Measurements from ENCODE around the gene EPHA6.
"Not testable (repeated sequence)": the region's sequence is repeated elsewhere in the genome, so short reads cannot be mapped to it uniquely, and the experiment has no call there.

EPHA6 gene

GRCh38 chr3:97613139-97613538 is 798.7 kb downstream of the EPHA6 start:
- in situ Hi-C loops (cut with HindIII; ENCODE audit: low sequenced_read_pairs): no loop called here
- TF ChIP-seq CTCF (IDR thresholded peaks at IDR 0.05; ENCODE audit: low read depth, low read length): no peak
- no peak overlapping the region for H3K4me3 ChIP-seq (ENCODE audit: low read depth, low read length)
- no peak for DNase-seq (ENCODE audit: low read depth, low spot score)

- H3K4me3 ChIP-seq (ENCODE audit: low read depth, low read length); in situ Hi-C loops (cut with HindIII; ENCODE audit: low sequenced_read_pairs): not testable (repeated sequence)
Observed at GRCh38 chr3:97620514-97620913, 806.1 kb downstream of the EPHA6 start.

GRCh38 chr3:97636465-97636864 is 822.1 kb downstream of the EPHA6 start:
- no peak overlapping the region for H3K4me3 ChIP-seq (ENCODE audit: low read depth, low read length)
- in situ Hi-C loops (cut with HindIII; ENCODE audit: low sequenced_read_pairs): no loop called here
- TF ChIP-seq CTCF (IDR thresholded peaks at IDR 0.05; ENCODE audit: low read depth, low read length): no peak
- DNase-seq (ENCODE audit: low read depth, low spot score): no peak

More at GRCh38 chr3:97620514-97620913, 806.1 kb downstream of the EPHA6 start:
- not testable (repeated sequence) for DNase-seq (ENCODE audit: low read depth, low spot score)

- DNase-seq (ENCODE audit: low read depth, low spot score): no peak
- H3K4me3 ChIP-seq (ENCODE audit: low read depth, low read length): no peak overlapping the region
- in situ Hi-C loops (cut with HindIII; ENCODE audit: low sequenced_read_pairs): no loop called here
- no peak for TF ChIP-seq CTCF (IDR thresholded peaks at IDR 0.05; ENCODE audit: low read depth, low read length)
Observed at GRCh38 chr3:97646932-97647331, 832.5 kb downstream of the EPHA6 start.

GRCh38 chr3:97647441-97647982 is 833.1 kb downstream of the EPHA6 start:
- no peak for TF ChIP-seq CTCF (IDR thresholded peaks at IDR 0.05; ENCODE audit: low read depth, low read length)
- no peak for DNase-seq (ENCODE audit: low read depth, low spot score)
- in situ Hi-C loops (cut with HindIII; ENCODE audit: low sequenced_read_pairs): no loop called here
- no peak overlapping the region for H3K4me3 ChIP-seq (ENCODE audit: low read depth, low read length)

GRCh38 chr3:97655971-97656370 is 841.6 kb downstream of the EPHA6 start:
- in situ Hi-C loops (cut with HindIII; ENCODE audit: low sequenced_read_pairs): no loop called here
- TF ChIP-seq CTCF (IDR thresholded peaks at IDR 0.05; ENCODE audit: low read depth, low read length): no peak
- no peak overlapping the region for H3K4me3 ChIP-seq (ENCODE audit: low read depth, low read length)
- DNase-seq (ENCODE audit: low read depth, low spot score): no peak

GRCh38 chr3:97656638-97657037 is 842.2 kb downstream of the EPHA6 start:
- in situ Hi-C loops (cut with HindIII; ENCODE audit: low sequenced_read_pairs): no loop called here
- DNase-seq (ENCODE audit: low read depth, low spot score): no peak
- H3K4me3 ChIP-seq (ENCODE audit: low read depth, low read length): no peak overlapping the region
- TF ChIP-seq CTCF (IDR thresholded peaks at IDR 0.05; ENCODE audit: low read depth, low read length): no peak
